Lower leg skin (tissue), 4 donors: Measurements from ENCODE around the gene KISS1R. TPM values are rescaled to one million over a fixed set of nuclear protein-coding genes. Genes with fewer than 3 reads are reported as not detected.

Source experiments
- DNase-seq, 2 donors: peaks; one replicate each; pipeline ENCODE4 v3.0.0-alpha.2; 2019; ENCODE audit warnings: low spot score in 2 of 2
- H3K4me3 ChIP-seq: fragments of 200-600 bp; sonication (generic); 2 replicates; pipeline ENCODE4 v1.5.1; 2017; ENCODE audit warnings: mild to moderate bottlenecking, low read depth; ENCODE audit not compliant: poor library complexity, severe bottlenecking
- POLR2A ChIP-seq, 2 donors: fragments of 450-650 bp; IDR thresholded peaks; one replicate each; pipeline ENCODE4 v1.6.1; 2016 to 2017; ENCODE audit warnings: antibody characterized with exemption in 2 of 2, mild to moderate bottlenecking in 1 of 2, moderate library complexity in 1 of 2
- WGBS, 2 donors: methylation state at CpG; one replicate each; pipeline ENCODE4 v1.1.5; 2018; 5-methylcytosine and 5-hydroxymethylcytosine counted together
- intact Hi-C: fragments of 100-400 bp; cut with DNase I; formaldehyde crosslinking; loops from one replicate; pipeline ENCODE4 v1.15.0; 2023; ENCODE audit warnings: low total_unique reads
- total RNA-seq, 4 donors: library from RNA; depleted of rRNA; stranded (reverse); fragments of >200 nt; gene quantifications; one replicate each; pipeline ENCODE4 v1.1.0, GENCODE V29; 2016
- TF ChIP-seq, protein P1 (sequence below), 3 donors: fragments of 450-650 bp; IDR thresholded peaks; one replicate each; pipeline ENCODE4 v1.5.1; 2016; ENCODE audit warnings: antibody characterized with exemption in 3 of 3, mild to moderate bottlenecking in 3 of 3, moderate library complexity in 2 of 3

KISS1R gene
- total RNA-seq, 4 donors from 2014 or later, result 0.88 to 3.5 TPM; not detected in 2

DNA sequence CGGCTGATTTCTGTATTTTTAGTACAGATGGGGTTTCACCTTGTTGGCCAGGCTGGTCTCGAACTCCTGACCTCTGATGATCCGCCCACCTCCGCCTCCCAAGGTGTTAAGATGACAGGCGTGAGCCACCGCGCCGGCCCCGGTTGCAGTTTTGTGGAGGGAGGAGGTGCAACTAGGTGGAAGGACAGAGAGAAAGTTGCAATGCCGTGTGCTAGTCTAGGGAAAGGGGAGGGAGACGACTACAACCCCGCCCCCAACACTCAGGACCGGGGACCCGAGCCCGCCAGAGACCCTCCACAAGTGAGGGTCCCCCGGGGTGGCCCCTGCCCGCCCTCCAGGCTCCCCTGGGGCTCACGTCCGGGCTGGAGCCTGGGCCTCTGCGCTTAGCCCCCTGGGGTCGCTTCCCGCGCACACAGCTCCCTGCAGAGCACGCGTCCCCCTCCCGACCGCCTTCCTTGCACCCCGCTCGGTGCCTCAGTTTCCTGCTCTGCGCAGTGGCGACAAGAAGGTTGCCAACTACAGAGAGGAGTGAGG is 7.5 kb downstream of the KISS1R start:
- DNase-seq, result no peak
- WGBS, 2 donors, result 8 to 10% methylated on average over 31 of the region's 31 CpGs
- intact Hi-C loops, result no loop called here
- no peak for TF ChIP-seq POLR2A (IDR thresholded peaks at IDR 0.05)
- TF ChIP-seq, protein P1, sequence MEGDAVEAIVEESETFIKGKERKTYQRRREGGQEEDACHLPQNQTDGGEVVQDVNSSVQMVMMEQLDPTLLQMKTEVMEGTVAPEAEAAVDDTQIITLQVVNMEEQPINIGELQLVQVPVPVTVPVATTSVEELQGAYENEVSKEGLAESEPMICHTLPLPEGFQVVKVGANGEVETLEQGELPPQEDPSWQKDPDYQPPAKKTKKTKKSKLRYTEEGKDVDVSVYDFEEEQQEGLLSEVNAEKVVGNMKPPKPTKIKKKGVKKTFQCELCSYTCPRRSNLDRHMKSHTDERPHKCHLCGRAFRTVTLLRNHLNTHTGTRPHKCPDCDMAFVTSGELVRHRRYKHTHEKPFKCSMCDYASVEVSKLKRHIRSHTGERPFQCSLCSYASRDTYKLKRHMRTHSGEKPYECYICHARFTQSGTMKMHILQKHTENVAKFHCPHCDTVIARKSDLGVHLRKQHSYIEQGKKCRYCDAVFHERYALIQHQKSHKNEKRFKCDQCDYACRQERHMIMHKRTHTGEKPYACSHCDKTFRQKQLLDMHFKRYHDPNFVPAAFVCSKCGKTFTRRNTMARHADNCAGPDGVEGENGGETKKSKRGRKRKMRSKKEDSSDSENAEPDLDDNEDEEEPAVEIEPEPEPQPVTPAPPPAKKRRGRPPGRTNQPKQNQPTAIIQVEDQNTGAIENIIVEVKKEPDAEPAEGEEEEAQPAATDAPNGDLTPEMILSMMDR (IDR thresholded peaks at IDR 0.05), result no peak
- peak overlapping the region; percentile 83 for H3K4me3 ChIP-seq

DNA sequence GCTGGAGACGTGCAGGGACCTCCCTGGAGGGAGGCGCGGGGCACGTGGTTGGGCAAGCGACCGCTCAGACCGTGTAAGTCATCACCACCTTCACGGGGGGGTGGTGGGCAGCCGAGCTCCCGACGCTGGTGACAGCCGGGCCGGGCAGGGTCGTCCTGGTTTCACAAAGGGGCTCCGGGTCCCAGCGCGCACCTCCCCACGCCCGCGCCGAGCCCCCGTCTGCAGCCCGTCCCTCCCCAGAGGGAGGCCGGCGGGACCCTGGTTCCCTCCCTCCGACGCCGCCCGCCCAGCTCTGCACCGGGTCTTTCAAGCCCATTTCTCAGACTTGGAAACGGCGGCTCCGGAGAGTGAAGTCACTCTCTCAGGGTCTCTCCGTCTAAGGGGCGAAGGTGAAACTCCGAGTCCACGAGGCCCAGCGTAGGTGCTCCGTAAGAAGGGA is 8.0 kb downstream of the KISS1R start:
- 1% methylated on average over 22 to 25 of the region's 39 CpGs for WGBS, 2 donors
- peak overlapping the region; percentile 83 for H3K4me3 ChIP-seq
- DNase-seq, result no peak
- intact Hi-C loops, result no loop called here
- TF ChIP-seq POLR2A (IDR thresholded peaks at IDR 0.05), result no peak
- TF ChIP-seq, protein P1 (IDR thresholded peaks at IDR 0.05), result no peak

DNA sequence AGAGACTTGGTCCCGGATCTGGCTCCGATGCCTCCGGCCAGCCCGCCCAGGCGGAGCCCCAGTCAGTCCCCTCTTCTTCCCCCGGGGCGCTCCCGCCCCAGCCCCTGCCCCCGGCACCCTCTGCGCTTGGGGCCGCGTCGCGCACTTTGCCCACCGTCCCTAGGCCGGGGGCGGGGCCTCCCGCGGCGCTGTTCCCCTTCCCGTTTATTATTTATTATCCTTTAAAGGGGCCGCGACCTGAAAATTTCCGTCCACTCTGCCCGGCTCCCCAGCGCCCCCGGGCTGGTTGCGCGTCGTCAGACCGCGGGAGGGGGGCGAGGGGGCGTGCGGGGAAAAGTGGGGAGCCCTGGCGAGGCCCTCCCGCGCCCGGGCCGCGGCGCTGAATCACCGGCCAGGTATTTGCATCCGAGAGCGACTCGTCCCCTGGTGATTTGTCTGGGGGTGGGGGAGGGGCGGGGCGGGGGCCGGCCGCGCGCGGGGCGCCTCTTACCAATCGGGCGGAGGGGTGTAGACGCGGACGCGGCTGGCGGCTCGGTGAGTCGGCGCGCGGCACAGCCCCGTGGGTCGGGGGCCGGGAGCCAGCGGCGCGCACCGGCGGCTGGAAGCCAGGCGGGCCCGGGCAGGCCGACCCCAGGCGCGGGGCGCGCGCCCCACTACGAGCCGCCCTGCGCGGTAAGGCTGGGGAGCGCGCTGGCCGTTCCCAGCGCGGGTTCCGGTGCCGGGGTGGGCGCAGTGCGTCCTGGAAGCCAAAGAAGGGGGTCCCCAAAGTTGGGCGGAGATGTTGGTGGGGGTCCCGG is 8.6 kb downstream of the KISS1R start, which contains the start of gene ARID3A:
Gene ARID3A (plus strand): TSS at position 510 of the 797 bp plus-strand sequence. CDS start 3,494 bp downstream, outside the sequence.
- intact Hi-C loops, result no loop called here
- DNase-seq, result peak; percentile 73 to 97

DNA sequence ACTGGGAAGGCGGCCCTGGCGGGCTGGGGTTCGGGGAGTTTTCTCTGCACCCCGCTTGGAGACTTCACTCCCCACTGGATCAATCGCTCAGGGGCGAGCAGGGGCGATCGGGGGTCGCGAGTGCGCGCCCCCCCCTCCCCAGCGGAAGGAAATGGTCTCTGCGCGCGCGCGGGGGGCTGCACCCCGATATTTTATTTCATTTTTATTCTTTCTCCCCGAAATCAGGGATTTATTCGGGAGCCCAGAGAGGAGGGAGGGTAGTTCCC is 9.1 kb downstream of the KISS1R start:
- intact Hi-C loops, result no loop called here
- WGBS, 2 donors, result 1% methylated on average over 12 to 21 of the region's 21 CpGs
- TF ChIP-seq POLR2A (IDR thresholded peaks at IDR 0.05), result no peak
- TF ChIP-seq, protein P1 (IDR thresholded peaks at IDR 0.05), result no peak

More for the DNA sequence above, 8.6 kb downstream of the KISS1R start, which contains the start of gene ARID3A:
- no peak for TF ChIP-seq POLR2A (IDR thresholded peaks at IDR 0.05)
- TF ChIP-seq, protein P1 (IDR thresholded peaks at IDR 0.05), result no peak
- 0 to 2% methylated on average over 27 to 35 of the region's 97 CpGs for WGBS, 2 donors
- peak within 1 kb of the TSS; percentile 83 for H3K4me3 ChIP-seq

DNA sequence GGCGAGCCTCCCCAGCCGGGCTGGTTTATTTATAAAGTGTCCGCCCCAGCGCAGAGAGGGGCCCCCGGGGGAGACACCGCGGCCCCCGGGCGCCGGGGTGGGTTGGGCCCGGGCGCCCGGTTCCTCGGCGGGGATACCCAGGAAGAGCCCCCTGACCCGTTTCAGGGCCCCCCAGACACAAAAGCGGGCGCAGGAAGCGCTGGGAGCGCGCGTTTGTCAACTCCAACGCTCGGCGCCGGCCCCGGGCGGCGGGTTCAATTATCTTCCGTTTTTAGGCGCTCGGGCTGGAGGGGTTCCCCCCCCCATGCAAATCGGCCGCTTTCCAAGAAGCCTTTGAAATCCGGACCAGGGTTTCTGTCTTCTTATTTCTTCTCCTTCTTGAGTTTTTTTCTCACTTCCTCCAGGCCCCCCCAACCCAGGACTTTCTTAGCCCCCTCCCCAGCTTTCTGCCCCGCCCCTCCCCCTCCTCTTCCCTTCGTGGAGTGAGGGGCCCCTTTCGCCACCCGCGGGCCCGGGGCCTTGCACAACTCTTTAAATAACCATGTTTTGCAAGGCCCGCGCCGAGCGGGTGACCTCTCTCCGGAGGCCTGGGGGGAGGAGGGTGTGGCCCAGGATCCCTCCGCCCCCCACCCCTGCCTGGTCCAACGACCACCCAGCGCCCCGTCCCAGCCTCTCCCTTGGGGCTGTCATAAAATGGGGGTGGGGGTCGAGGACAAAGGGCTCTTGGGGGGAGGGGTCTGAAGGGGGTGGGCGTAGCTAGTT is 9.6 kb downstream of the KISS1R start:
- DNase-seq, result peak; percentile 65 to 96
- 0 to 1% methylated on average over 46 to 52 of the region's 52 CpGs for WGBS, 2 donors
- H3K4me3 ChIP-seq, result peak overlapping the region; percentile 83
- TF ChIP-seq, protein P1 (IDR thresholded peaks at IDR 0.05), result no peak
- no peak for TF ChIP-seq POLR2A (IDR thresholded peaks at IDR 0.05)
- intact Hi-C loops, result no loop called here

More for the DNA sequence above, 9.1 kb downstream of the KISS1R start:
- peak overlapping the region; percentile 83 for H3K4me3 ChIP-seq
- no peak for DNase-seq
